HL-60 (cell line): ENCODE results near the gene SLC12A3.
A peak's percentile ranks its signal among the peaks of the same experiment; 100 is the strongest.

ENCODE experiments used
- DNase-seq, 2 experiments: peaks; one replicate each; pipeline ENCODE4 v3.0.0-alpha.2; 2010 to 2020; ENCODE audit warnings: low read depth in 1 of 2, low spot score in 1 of 2
- H3K27ac ChIP-seq: fragments of 250-450 bp; sonication (Bioruptor Pico); replicated peaks from 2 replicates; pipeline ENCODE4 v1.5.1; 2020; ENCODE audit warnings: mild to moderate bottlenecking, moderate library complexity
- H3K27me3 ChIP-seq: fragments of 250-450 bp; sonication (Bioruptor Pico); 2 replicates; pipeline ENCODE4 v1.5.1; 2021; ENCODE audit warnings: mild to moderate bottlenecking, moderate library complexity; ENCODE audit not compliant: insufficient read depth, poor library complexity, severe bottlenecking
- H3K4me3 ChIP-seq: replicated peaks from 2 replicates; pipeline ENCODE4 v1.5.1; 2011; ENCODE audit warnings: mild to moderate bottlenecking, control low read depth, low read length; ENCODE audit not compliant: insufficient read depth
- GABPA ChIP-seq: IDR thresholded peaks from 2 replicates; pipeline ENCODE4 v1.6.1; 2012; ENCODE audit warnings: low read depth
- POLR2AphosphoS5 ChIP-seq: IDR thresholded peaks from 2 replicates; pipeline ENCODE4 v1.6.1; 2012; ENCODE audit warnings: low read depth
- SPI1 ChIP-seq: IDR thresholded peaks from 2 replicates; pipeline ENCODE4 v1.6.1; 2012; ENCODE audit warnings: low read depth, mild to moderate bottlenecking, borderline replicate concordance
- TF ChIP-seq, protein P1 (sequence below): IDR thresholded peaks from 2 replicates; pipeline ENCODE4 v1.6.1; 2012; ENCODE audit warnings: low read depth; ENCODE audit not compliant: insufficient replicate concordance
- TF ChIP-seq, protein P2 (sequence below): IDR thresholded peaks from one replicate; pipeline ENCODE4 v1.5.1; 2011; ENCODE audit warnings: low read length, control low read depth, inconsistent platforms; ENCODE audit not compliant: insufficient read depth

Gene SLC12A3

DNA sequence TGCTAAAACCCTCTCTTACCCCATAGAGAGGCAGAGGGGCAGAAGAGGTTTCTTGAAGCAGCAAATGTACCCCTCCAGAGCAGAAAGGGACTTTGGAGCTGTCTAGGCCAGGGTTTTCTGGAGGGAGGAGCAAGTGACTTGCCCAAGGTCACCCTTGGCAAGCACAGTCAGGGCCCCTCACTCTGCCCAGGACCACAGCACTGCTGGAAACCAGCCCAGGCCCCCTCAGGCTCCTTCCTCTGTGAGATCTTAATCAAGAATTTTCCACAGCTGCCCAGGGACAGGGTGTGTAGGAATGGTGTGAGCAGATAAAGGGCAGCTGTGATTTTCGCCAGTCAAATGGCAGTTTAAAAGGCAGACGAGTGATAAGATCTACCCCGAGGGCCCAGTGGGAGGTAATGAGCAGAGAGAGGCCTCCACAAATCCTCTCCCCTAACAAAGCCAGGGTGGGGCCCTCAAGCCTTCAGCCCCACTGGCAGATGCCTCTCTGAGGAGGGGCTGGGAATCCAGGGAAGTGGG, 3.9 kb upstream of the SLC12A3 start:
- Histone ChIP-seq H3K27ac (no peak overlapping the region), H3K27me3 (no peaks in the 10 kb centered on the region), H3K4me3 (no peak overlapping the region)
- no peak for DNase-seq
- no peak for TF ChIP-seq POLR2AphosphoS5
- TF ChIP-seq, protein P1, sequence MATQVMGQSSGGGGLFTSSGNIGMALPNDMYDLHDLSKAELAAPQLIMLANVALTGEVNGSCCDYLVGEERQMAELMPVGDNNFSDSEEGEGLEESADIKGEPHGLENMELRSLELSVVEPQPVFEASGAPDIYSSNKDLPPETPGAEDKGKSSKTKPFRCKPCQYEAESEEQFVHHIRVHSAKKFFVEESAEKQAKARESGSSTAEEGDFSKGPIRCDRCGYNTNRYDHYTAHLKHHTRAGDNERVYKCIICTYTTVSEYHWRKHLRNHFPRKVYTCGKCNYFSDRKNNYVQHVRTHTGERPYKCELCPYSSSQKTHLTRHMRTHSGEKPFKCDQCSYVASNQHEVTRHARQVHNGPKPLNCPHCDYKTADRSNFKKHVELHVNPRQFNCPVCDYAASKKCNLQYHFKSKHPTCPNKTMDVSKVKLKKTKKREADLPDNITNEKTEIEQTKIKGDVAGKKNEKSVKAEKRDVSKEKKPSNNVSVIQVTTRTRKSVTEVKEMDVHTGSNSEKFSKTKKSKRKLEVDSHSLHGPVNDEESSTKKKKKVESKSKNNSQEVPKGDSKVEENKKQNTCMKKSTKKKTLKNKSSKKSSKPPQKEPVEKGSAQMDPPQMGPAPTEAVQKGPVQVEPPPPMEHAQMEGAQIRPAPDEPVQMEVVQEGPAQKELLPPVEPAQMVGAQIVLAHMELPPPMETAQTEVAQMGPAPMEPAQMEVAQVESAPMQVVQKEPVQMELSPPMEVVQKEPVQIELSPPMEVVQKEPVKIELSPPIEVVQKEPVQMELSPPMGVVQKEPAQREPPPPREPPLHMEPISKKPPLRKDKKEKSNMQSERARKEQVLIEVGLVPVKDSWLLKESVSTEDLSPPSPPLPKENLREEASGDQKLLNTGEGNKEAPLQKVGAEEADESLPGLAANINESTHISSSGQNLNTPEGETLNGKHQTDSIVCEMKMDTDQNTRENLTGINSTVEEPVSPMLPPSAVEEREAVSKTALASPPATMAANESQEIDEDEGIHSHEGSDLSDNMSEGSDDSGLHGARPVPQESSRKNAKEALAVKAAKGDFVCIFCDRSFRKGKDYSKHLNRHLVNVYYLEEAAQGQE = no peak
- no peak for TF ChIP-seq GABPA
- TF ChIP-seq, protein P2, sequence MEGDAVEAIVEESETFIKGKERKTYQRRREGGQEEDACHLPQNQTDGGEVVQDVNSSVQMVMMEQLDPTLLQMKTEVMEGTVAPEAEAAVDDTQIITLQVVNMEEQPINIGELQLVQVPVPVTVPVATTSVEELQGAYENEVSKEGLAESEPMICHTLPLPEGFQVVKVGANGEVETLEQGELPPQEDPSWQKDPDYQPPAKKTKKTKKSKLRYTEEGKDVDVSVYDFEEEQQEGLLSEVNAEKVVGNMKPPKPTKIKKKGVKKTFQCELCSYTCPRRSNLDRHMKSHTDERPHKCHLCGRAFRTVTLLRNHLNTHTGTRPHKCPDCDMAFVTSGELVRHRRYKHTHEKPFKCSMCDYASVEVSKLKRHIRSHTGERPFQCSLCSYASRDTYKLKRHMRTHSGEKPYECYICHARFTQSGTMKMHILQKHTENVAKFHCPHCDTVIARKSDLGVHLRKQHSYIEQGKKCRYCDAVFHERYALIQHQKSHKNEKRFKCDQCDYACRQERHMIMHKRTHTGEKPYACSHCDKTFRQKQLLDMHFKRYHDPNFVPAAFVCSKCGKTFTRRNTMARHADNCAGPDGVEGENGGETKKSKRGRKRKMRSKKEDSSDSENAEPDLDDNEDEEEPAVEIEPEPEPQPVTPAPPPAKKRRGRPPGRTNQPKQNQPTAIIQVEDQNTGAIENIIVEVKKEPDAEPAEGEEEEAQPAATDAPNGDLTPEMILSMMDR = no peak
- TF ChIP-seq SPI1 = no peak

DNA sequence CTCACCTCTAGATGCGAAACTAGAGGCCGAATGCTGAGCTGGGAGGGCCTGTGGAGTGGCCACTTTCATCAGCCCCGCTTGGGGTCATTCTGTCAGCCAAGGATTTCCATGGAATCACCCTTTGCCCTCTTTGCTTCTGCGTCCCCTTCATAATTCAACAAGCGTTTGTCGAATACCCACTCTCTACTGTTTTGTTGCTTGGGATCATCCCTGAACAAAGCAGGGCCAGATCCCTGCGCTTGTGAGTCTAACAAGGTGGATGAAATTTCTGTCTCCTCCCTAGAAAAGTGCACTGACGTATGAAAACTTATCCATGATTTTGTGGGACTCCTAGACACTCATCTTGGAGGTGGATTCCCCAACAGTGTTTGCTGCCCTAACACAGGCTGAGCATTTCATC, 3.3 kb upstream of the SLC12A3 start:
- DNase-seq = no peak
- no peak overlapping the region for H3K4me3 ChIP-seq
- TF ChIP-seq, protein P2 = no peak
- no peak for TF ChIP-seq POLR2AphosphoS5
- TF ChIP-seq, protein P1 = no peak
- TF ChIP-seq SPI1 = no peak
- TF ChIP-seq GABPA = no peak
- H3K27me3 ChIP-seq = no peaks in the 10 kb centered on the region
- no peak overlapping the region for H3K27ac ChIP-seq

DNA sequence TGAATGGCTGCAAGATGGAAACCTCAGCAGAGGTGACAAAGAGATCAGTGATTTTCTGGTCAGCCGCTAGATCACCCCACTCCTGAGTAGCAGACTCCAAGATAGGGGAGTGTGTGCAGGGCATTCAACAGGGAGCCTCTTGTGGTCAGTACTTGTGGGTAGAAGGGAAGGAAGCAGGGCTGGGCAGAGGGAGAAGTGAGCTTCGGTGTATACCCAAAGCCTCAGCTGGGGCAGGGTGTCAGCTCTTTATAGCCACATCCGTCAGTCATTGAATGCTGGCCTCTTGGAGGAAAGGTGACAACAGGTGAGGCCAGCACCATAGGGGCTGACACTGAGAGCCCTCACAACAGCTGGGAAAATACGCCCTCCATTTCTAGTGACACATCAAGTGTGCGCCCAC, 2.2 kb upstream of the SLC12A3 start:
- Histone ChIP-seq H3K27me3 (no peaks in the 10 kb centered on the region), H3K4me3 (no peak overlapping the region), H3K27ac (no peak overlapping the region)
- peak; percentile 39 to 61 for DNase-seq
- no peak for TF ChIP-seq SPI1
- TF ChIP-seq, protein P1 = no peak
- TF ChIP-seq POLR2AphosphoS5 = no peak; the same call in 1 of the 2 replicates
- TF ChIP-seq, protein P2 = no peak
- TF ChIP-seq GABPA = no peak
